ENCODE measurements around the gene CDK10.

CDK10 gene

DNA sequence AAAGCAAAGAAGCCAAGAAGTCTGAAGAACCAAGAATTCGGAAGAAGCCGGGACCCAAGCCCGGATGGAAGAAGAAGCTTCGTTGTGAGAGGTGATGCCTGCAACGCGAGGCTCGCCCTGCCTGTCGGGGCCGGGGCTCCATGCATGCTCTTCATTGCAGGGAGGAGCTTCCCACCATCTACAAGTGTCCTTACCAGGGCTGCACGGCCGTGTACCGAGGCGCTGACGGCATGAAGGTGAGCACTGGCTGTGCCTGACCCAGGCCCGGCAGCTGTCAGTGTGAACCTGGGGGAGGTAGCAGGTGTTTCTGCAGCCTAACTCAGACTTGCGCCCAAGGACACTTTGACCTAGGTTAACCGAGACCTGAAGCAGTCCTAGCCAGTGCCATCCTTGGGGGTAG is 46.8 kb downstream of the CDK10 start:
- H3K36me3 ChIP-seq (ENCODE audit: insufficient read depth, low read length): peaks cover 92% of the 10 kb centered on the region
- H3K27ac ChIP-seq (ENCODE audit: low read length): no peak overlapping the region
- peaks cover 33% of the 10 kb centered on the region for H3K79me2 ChIP-seq (ENCODE audit: insufficient read depth, low read length)
- no peak overlapping the region for H3K4me2 ChIP-seq (ENCODE audit: insufficient read depth, low read length)
- no peaks in the 10 kb centered on the region for H3K27me3 ChIP-seq (ENCODE audit: insufficient read depth, low read length, poor library complexity)
- no peak overlapping the region for H3K9ac ChIP-seq (ENCODE audit: low read depth, low read length)
- H3K9me3 ChIP-seq (ENCODE audit: insufficient read depth, low read length, severe bottlenecking): no peaks in the 10 kb centered on the region
- ATAC-seq (ENCODE audit: insufficient read depth, low read depth): no peak
- H2AFZ ChIP-seq (ENCODE audit: low read depth, low read length): no peak overlapping the region
- DNase-seq: no peak
- no peak for TF ChIP-seq CTCF (IDR thresholded peaks at IDR 0.05; ENCODE audit: borderline replicate concordance, extremely low read depth, low read length, poor library complexity, severe bottlenecking)
- no peak for TF ChIP-seq EZH2 (IDR thresholded peaks at IDR 0.05; ENCODE audit: borderline replicate concordance, low read depth, low read length, severe bottlenecking)
- H4K20me1 ChIP-seq (ENCODE audit: insufficient read depth, low read length): peaks cover 65% of the 10 kb centered on the region
- H3K4me3 ChIP-seq (ENCODE audit: low read depth in 1 of 2, low read length in 2 of 2): no peak overlapping the region
- no peaks in the 10 kb centered on the region for H3K4me1 ChIP-seq (ENCODE audit: insufficient read depth, low read length)

DNA sequence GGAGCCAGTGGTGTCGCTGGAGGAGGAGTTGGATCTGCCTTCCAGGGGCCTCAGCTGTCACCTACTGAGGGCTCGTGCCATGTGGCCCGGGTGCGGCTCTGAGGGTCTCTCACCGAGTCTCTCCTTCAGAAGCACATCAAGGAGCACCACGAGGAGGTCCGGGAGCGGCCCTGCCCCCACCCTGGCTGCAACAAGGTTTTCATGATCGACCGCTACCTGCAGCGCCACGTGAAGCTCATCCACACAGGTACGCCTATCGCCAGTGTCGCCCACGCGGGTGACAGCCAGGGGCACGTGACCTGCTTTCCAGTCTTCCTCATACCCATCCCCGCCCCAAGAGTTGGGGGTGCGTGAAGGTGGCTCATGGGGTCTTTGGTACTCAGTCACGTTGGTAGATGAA is 47.3 kb downstream of the CDK10 start:
- H4K20me1 ChIP-seq (ENCODE audit: insufficient read depth, low read length): peaks cover 70% of the 10 kb centered on the region
- DNase-seq (no peak), ATAC-seq (ENCODE audit: insufficient read depth, low read depth) (no peak)
- H3K27me3 ChIP-seq (ENCODE audit: insufficient read depth, low read length, poor library complexity): no peaks in the 10 kb centered on the region
- H3K4me3 ChIP-seq (ENCODE audit: low read depth in 1 of 2, low read length in 2 of 2): no peak overlapping the region
- H3K9ac ChIP-seq (ENCODE audit: low read depth, low read length): no peak overlapping the region
- H3K27ac ChIP-seq (ENCODE audit: low read length): no peak overlapping the region
- H3K9me3 ChIP-seq (ENCODE audit: insufficient read depth, low read length, severe bottlenecking): no peaks in the 10 kb centered on the region
- no peak for TF ChIP-seq CTCF (IDR thresholded peaks at IDR 0.05; ENCODE audit: borderline replicate concordance, extremely low read depth, low read length, poor library complexity, severe bottlenecking)
- no peak for TF ChIP-seq EZH2 (IDR thresholded peaks at IDR 0.05; ENCODE audit: borderline replicate concordance, low read depth, low read length, severe bottlenecking)
- no peak overlapping the region for H2AFZ ChIP-seq (ENCODE audit: low read depth, low read length)
- H3K79me2 ChIP-seq (ENCODE audit: insufficient read depth, low read length): peaks cover 36% of the 10 kb centered on the region
- no peak overlapping the region for H3K4me2 ChIP-seq (ENCODE audit: insufficient read depth, low read length)
- H3K36me3 ChIP-seq (ENCODE audit: insufficient read depth, low read length): peaks cover 94% of the 10 kb centered on the region
- no peaks in the 10 kb centered on the region for H3K4me1 ChIP-seq (ENCODE audit: insufficient read depth, low read length)

DNA sequence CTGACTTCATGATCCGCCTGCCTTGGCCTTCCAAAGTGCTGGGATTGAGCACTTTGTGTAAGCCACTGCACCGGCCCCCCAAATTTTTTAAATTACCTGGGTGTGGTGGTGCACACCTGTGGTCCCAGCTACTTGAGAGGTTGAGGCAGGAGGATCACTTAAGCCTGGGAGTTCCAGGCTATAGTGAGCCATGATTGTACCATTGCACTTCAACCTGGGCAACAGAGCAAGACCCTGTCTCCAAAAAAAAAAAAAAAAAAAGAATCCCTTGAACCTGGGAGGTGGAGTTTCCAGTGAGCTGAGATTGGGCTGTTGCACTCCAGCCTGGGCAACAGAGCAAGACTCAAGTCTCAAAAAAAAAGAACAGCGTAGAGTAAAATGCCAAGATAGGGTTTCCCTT is 50.1 kb downstream of the CDK10 start:
- DNase-seq (no peak), ATAC-seq (ENCODE audit: insufficient read depth, low read depth) (no peak)
- peaks cover 69% of the 10 kb centered on the region for H4K20me1 ChIP-seq (ENCODE audit: insufficient read depth, low read length)
- H3K36me3 ChIP-seq (ENCODE audit: insufficient read depth, low read length): peaks cover 98% of the 10 kb centered on the region
- no peak overlapping the region for H3K4me3 ChIP-seq (ENCODE audit: low read depth in 1 of 2, low read length in 2 of 2)
- no peak overlapping the region for H2AFZ ChIP-seq (ENCODE audit: low read depth, low read length)
- no peak overlapping the region for H3K4me2 ChIP-seq (ENCODE audit: insufficient read depth, low read length)
- H3K27ac ChIP-seq (ENCODE audit: low read length): no peak overlapping the region
- no peak for TF ChIP-seq CTCF (IDR thresholded peaks at IDR 0.05; ENCODE audit: borderline replicate concordance, extremely low read depth, low read length, poor library complexity, severe bottlenecking)
- TF ChIP-seq EZH2 (IDR thresholded peaks at IDR 0.05; ENCODE audit: borderline replicate concordance, low read depth, low read length, severe bottlenecking): no peak
- H3K79me2 ChIP-seq (ENCODE audit: insufficient read depth, low read length): peaks cover 39% of the 10 kb centered on the region
- no peaks in the 10 kb centered on the region for H3K27me3 ChIP-seq (ENCODE audit: insufficient read depth, low read length, poor library complexity)
- no peaks in the 10 kb centered on the region for H3K9me3 ChIP-seq (ENCODE audit: insufficient read depth, low read length, severe bottlenecking)
- no peaks in the 10 kb centered on the region for H3K4me1 ChIP-seq (ENCODE audit: insufficient read depth, low read length)
- no peak overlapping the region for H3K9ac ChIP-seq (ENCODE audit: low read depth, low read length)
